Endothelial cell of umbilical vein (primary cell): ENCODE data around the gene RHOB. TPM values are rescaled to one million over a fixed set of nuclear protein-coding genes. Genes with fewer than 3 reads are reported as not detected.

Experiments
- BruUV-seq: library from RNA; stranded (reverse); fragments of 400-500 nt; replicated peaks from 2 replicates; lab custom pipeline; 2021; lab: Mats Ljungman, UMichigan
- CTCF ChIA-PET: fragments of 300-600, 350-600 bp; sonication (Branson Sonifier 250); formaldehyde crosslinking; loops from one replicate; lab custom pipeline; 2021; ENCODE audit warnings: antibody characterized with exemption, inconsistent platforms; lab: Charles Lee
- POLR2A ChIA-PET: fragments of 300-600, 350-600 bp; sonication (Branson Sonifier 250); formaldehyde crosslinking; loops from one replicate; lab custom pipeline; 2021; ENCODE audit warnings: antibody characterized with exemption, inconsistent platforms; lab: Charles Lee
- DNase-seq: peaks from one replicate; pipeline ENCODE4 v3.0.0-alpha.2; 2011; ENCODE audit warnings: low read depth, low spot score
- FAIRE-seq: peaks from 2 replicates; lab custom pipeline; 2011; peaks lifted over from hg19 to GRCh38; lab: Jason Lieb, UNC
- H2AFZ ChIP-seq: 2 replicates; pipeline ENCODE4 v1.6.0; 2012; ENCODE audit warnings: low read depth, low read length, control low read depth, inconsistent platforms
- H3K27ac ChIP-seq: 2 replicates; pipeline ENCODE4 v1.5.1; 2011; ENCODE audit warnings: low read depth, mild to moderate bottlenecking, control low read depth, low read length, moderate library complexity; ENCODE audit not compliant: insufficient read depth
- H3K27me3 ChIP-seq, 2 experiments: 2 replicates each; pipeline versions ENCODE4 v1.6.0 to v1.6.1; 2011; ENCODE audit warnings: low read length in 2 of 2, mixed read lengths in 1 of 2; ENCODE audit not compliant: control insufficient read depth in 2 of 2, insufficient read depth in 2 of 2
- H3K36me3 ChIP-seq, 2 experiments: 2 replicates in 1 of 2; 3 replicates in 1 of 2; pipeline ENCODE4 v1.5.1; 2011; ENCODE audit warnings: low read length in 2 of 2, mild to moderate bottlenecking in 1 of 2, moderate library complexity in 1 of 2; ENCODE audit not compliant: control insufficient read depth in 2 of 2, insufficient read depth in 2 of 2; ENCODE audit errors: extremely low read depth in 1 of 2
- H3K4me1 ChIP-seq: 3 replicates; pipeline ENCODE4 v1.5.1; 2011; ENCODE audit warnings: mild to moderate bottlenecking, low read length; ENCODE audit not compliant: control insufficient read depth, insufficient read depth; ENCODE audit errors: extremely low read depth
- H3K4me2 ChIP-seq: 2 replicates; pipeline ENCODE4 v1.6.1; 2011; ENCODE audit warnings: low read length, control low read depth, mixed read lengths; ENCODE audit not compliant: insufficient read depth
- H3K4me3 ChIP-seq, 3 experiments: fragments of 200-600 bp in 1 of 3; sonication (generic), shearing (Covaris generic) in 1 of 3; replicated peaks in 1 of 3; 2 replicates each; pipeline ENCODE4 v1.5.1; 2011 to 2016; ENCODE audit warnings: control low read depth in 3 of 3, low read length in 3 of 3, mild to moderate bottlenecking in 2 of 3, inconsistent platforms in 1 of 3, low read depth in 1 of 3, moderate library complexity in 1 of 3; ENCODE audit not compliant: insufficient read depth in 1 of 3
- H3K79me2 ChIP-seq: 2 replicates; pipeline ENCODE4 v1.6.0; 2012; ENCODE audit warnings: low read length, inconsistent platforms; ENCODE audit not compliant: control insufficient read depth, insufficient read depth
- H3K9ac ChIP-seq: replicated peaks from 2 replicates; pipeline ENCODE3; 2011; ENCODE audit warnings: low read length, control low read depth; ENCODE audit not compliant: insufficient read depth; ENCODE audit errors: extremely low read depth
- H3K9me1 ChIP-seq: replicated peaks from 3 replicates; pipeline ENCODE4 v1.6.0; 2011; ENCODE audit warnings: mild to moderate bottlenecking, low read length; ENCODE audit not compliant: control insufficient read depth, insufficient read depth; ENCODE audit errors: extremely low read depth
- H3K9me3 ChIP-seq: replicated peaks from 2 replicates; pipeline ENCODE4 v1.5.1; 2012; ENCODE audit warnings: low read length, inconsistent platforms; ENCODE audit not compliant: control insufficient read depth, insufficient read depth
- H4K20me1 ChIP-seq: replicated peaks from 2 replicates; pipeline ENCODE3; 2011; ENCODE audit warnings: mild to moderate bottlenecking, low read length; ENCODE audit not compliant: control insufficient read depth, insufficient read depth; ENCODE audit errors: extremely low read depth
- EZH2 ChIP-seq: IDR thresholded peaks from 2 replicates; pipeline ENCODE4 v1.6.1; 2012; ENCODE audit warnings: borderline replicate concordance, low read depth, mild to moderate bottlenecking, moderate library complexity, low read length, inconsistent platforms; ENCODE audit not compliant: severe bottlenecking
- FOS ChIP-seq: IDR thresholded peaks from 2 replicates; pipeline ENCODE4 v1.6.1; 2011; ENCODE audit warnings: mild to moderate bottlenecking, low read length, moderate library complexity, borderline replicate concordance; ENCODE audit not compliant: insufficient read depth
- GATA2 ChIP-seq: IDR thresholded peaks from 2 replicates; pipeline ENCODE4 v1.7.0; 2011; ENCODE audit warnings: low read depth, mild to moderate bottlenecking, moderate library complexity, mixed read lengths, low read length; ENCODE audit not compliant: insufficient read length, insufficient read depth
- JUN ChIP-seq: IDR thresholded peaks from 2 replicates; pipeline ENCODE4 v1.6.1; 2011; ENCODE audit warnings: borderline replicate concordance, low read depth; ENCODE audit not compliant: insufficient read length, insufficient read depth
- MYC ChIP-seq: IDR thresholded peaks from one replicate; pipeline ENCODE4 v1.6.1; 2011; ENCODE audit warnings: mild to moderate bottlenecking, low read depth, low read length
- POLR2A ChIP-seq: IDR thresholded peaks from 2 replicates; pipeline ENCODE4 v1.6.1; 2012; ENCODE audit warnings: low read depth, mild to moderate bottlenecking, control low read depth, low read length
- POLR2AphosphoS5 ChIP-seq: IDR thresholded peaks from 2 replicates; pipeline ENCODE4 v1.6.1; 2012; ENCODE audit warnings: low read depth, mild to moderate bottlenecking, control low read depth, low read length, moderate library complexity; ENCODE audit not compliant: insufficient read depth
- dilution Hi-C: fragments of 300-500 bp; cut with MboI; formaldehyde crosslinking; loops from one replicate; pipeline ENCODE4 v1.15.0; 2019; ENCODE audit warnings: low sequenced_read_pairs; ENCODE audit not compliant: extremely low pct_ligation_motif_present
- intact Hi-C: fragments of 100-400 bp; cut with micrococcal nuclease; formaldehyde crosslinking; loops from one replicate; pipeline ENCODE4 v1.10.0; 2022
- polyA plus RNA-seq, 4 experiments: library from polyadenylated mRNA; depleted of rRNA in 3 of 4; stranded (reverse) in 3 of 4; unstranded in 1 of 4; fragments of >200 nt; gene quantifications; 2 replicates each; pipeline versions ENCODE4 v1.2.1 to v1.2.3, GENCODE V29; 2011 to 2012; ENCODE audit warnings: missing spikeins in 1 of 4
- total RNA-seq: library from RNA; stranded (reverse); gene quantifications from 2 replicates; pipeline ENCODE4 v1.2.3, GENCODE V29; 2021
- TF ChIP-seq, protein P1 (sequence below), 2 donors: IDR thresholded peaks; 1 replicate in 1 of 2; 2 replicates in 1 of 2; pipeline ENCODE4 v1.5.1; 2011; ENCODE audit warnings: low read length in 2 of 2, mild to moderate bottlenecking in 2 of 2, moderate library complexity in 2 of 2, control low read depth in 1 of 2, inconsistent platforms in 1 of 2, low read depth in 1 of 2; ENCODE audit not compliant: insufficient read depth in 1 of 2; ENCODE audit errors: extremely low read depth in 1 of 2
- TF ChIP-seq, protein P2 (sequence below): IDR thresholded peaks from 2 replicates; pipeline ENCODE4 v1.6.1; 2011; ENCODE audit not compliant: insufficient read depth, insufficient read length

Gene RHOB
- total and polyA plus RNA-seq, 2 donors (not counting 3 experiments of a cell fraction or from before 2014, with no cell fraction given): 830 to 1,101 TPM

DNA sequence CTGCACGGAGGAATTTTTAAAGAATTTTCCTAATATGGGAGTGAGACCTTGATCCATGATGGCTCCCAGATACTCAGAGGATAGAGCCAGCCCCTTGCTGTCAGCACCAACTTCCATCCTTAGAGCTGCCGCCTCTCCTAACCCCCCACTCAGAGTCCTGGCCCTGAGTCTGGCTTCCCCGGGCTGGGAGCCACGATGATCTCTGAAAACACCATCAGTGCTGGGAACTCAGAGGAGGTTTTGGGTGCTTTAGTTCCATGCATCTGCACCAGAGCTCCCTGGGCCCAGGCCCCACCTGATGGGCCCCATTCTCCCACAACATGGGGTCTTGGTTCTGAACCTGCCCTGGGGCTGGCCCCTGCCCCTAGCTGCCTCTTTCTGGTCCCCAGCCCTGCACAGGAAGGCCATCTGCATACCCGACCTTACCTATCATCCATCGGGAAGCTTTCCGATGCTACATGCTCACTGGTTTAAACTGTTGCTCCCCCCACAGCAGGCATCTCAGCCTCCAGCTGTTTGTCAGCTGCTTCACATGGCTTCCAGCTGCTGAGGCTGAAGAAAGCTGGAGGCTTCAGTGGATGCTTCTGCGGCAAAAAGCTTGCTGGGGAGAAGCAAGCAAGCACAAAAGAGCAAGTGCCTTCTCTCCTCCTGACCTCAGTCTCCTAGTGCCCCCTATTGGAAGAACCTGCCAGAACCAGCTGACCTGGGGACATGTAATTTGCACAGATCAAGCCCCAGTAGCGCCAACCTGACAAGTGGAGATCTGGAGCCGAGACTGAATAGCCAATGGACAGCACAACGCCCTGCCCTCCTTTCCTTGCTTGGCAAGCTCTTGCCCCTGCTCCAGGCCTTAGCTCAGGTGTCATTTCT lies 24.2 kb upstream of the RHOB start:
- Histone ChIP-seq H3K27me3 (no peaks in the 10 kb centered on the region), H3K4me2 (no peak overlapping the region), H3K79me2 (no peaks in the 10 kb centered on the region), H4K20me1 (no peaks in the 10 kb centered on the region), H3K9me1 (no peaks in the 10 kb centered on the region), H2AFZ (no peak overlapping the region), H3K36me3 (no peaks in the 10 kb centered on the region), H3K27ac (no peak overlapping the region), H3K9ac (no peak overlapping the region), H3K9me3 (no peaks in the 10 kb centered on the region), H3K4me3 (no peak overlapping the region), H3K4me1 (peaks cover 12% of the 10 kb centered on the region)
- dilution Hi-C loops: no loop called here
- no TSS peak for BruUV-seq
- ChIA-PET CTCF (interaction anchor here (0.8 to 11.7 kb wide), 11 partner anchors 9 to 220 kb away, joined by 3 to 122 read pairs (median 5); no protein-coding TSS in a partner anchor), POLR2A (interaction anchor here (0.6 to 1.3 kb wide), 2 partner anchors 22 to 25 kb away, joined by 4 to 6 read pairs; partner anchors contain the start of gene RHOB)
- TF ChIP-seq POLR2A (no peak), MYC (no peak), EZH2 (no peak)
- intact Hi-C loops: no loop called here
- no peak for DNase-seq
- FAIRE-seq: no peak

DNA sequence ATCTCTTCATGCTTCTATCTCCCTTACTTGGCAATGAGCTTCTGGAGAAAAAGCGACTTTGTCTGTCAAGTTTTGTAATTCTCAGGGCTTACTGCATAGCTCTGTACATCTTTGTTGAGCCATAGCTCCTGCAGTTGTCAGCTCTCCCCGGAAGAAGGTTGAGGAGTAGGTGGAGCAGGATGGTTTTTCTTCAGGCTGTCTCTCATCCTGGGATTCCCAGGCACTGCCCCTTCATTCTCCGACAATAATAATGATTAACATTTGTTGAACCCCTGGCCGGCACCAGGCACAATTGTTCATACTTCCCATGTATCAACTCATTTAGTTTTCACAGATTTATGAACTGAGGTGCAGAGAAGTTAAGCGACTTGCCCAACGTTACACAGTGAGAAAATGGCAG lies 23.5 kb upstream of the RHOB start:
- H3K9ac ChIP-seq: no peak overlapping the region
- H3K27me3 ChIP-seq: no peaks in the 10 kb centered on the region
- peaks cover 12% of the 10 kb centered on the region for H3K4me1 ChIP-seq
- intact Hi-C loops: no loop called here
- no peak overlapping the region for H3K27ac ChIP-seq
- DNase-seq: no peak
- H4K20me1 ChIP-seq: no peaks in the 10 kb centered on the region
- H3K9me3 ChIP-seq: no peaks in the 10 kb centered on the region
- TF ChIP-seq MYC: no peak
- TF ChIP-seq, protein P1, sequence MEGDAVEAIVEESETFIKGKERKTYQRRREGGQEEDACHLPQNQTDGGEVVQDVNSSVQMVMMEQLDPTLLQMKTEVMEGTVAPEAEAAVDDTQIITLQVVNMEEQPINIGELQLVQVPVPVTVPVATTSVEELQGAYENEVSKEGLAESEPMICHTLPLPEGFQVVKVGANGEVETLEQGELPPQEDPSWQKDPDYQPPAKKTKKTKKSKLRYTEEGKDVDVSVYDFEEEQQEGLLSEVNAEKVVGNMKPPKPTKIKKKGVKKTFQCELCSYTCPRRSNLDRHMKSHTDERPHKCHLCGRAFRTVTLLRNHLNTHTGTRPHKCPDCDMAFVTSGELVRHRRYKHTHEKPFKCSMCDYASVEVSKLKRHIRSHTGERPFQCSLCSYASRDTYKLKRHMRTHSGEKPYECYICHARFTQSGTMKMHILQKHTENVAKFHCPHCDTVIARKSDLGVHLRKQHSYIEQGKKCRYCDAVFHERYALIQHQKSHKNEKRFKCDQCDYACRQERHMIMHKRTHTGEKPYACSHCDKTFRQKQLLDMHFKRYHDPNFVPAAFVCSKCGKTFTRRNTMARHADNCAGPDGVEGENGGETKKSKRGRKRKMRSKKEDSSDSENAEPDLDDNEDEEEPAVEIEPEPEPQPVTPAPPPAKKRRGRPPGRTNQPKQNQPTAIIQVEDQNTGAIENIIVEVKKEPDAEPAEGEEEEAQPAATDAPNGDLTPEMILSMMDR (IDR thresholded peaks at IDR 0.05; ENCODE audit: extremely low read depth in 1 of 2, insufficient read depth in 1 of 2, low read depth in 1 of 2, low read length in 2 of 2): no peak
- no peak for TF ChIP-seq POLR2AphosphoS5
- TF ChIP-seq EZH2: no peak
- TF ChIP-seq, protein P2, sequence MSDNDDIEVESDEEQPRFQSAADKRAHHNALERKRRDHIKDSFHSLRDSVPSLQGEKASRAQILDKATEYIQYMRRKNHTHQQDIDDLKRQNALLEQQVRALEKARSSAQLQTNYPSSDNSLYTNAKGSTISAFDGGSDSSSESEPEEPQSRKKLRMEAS: no peak
- TF ChIP-seq FOS: no peak
- TF ChIP-seq POLR2A: no peak
- TF ChIP-seq GATA2: no peak
- TF ChIP-seq JUN: no peak
- no peak overlapping the region for H3K4me2 ChIP-seq
- H3K36me3 ChIP-seq: no peaks in the 10 kb centered on the region
- dilution Hi-C loops: no loop called here
- no peaks in the 10 kb centered on the region for H3K79me2 ChIP-seq
- H2AFZ ChIP-seq: no peak overlapping the region
- no peak for FAIRE-seq
- ChIA-PET POLR2A (interaction anchor here (0.6 to 1.3 kb wide), 2 partner anchors 21 to 24 kb away, joined by 4 to 6 read pairs; partner anchors contain the start of gene RHOB), CTCF (interaction anchor here (0.8 to 11.7 kb wide), 9 partner anchors 8 to 219 kb away, joined by 3 to 122 read pairs (median 5); no protein-coding TSS in a partner anchor)
- H3K4me3 ChIP-seq: no peak overlapping the region
- no TSS peak for BruUV-seq
- H3K9me1 ChIP-seq: no peaks in the 10 kb centered on the region
